A549 (cell line): ENCODE results near the gene UBQLN1. TPM values are rescaled to one million over a fixed set of nuclear protein-coding genes. Genes with fewer than 3 reads are reported as not detected.

Source experiments
- ATAC-seq, 2 experiments: fragments of 200-7000 bp in 1 of 2; fragments of >200 bp in 1 of 2; cut with Nextera tagmentation in 1 of 2; cut with Tn5 transposase in 1 of 2; 3 replicates each; pipeline versions ENCODE4 v1.8.0 to v1.9.1; 2018 to 2020; ENCODE audit warnings: mild to moderate bottlenecking in 1 of 2, moderate library complexity in 1 of 2
- CTCF ChIA-PET: fragments of 300-600 bp; sonication (Branson Sonifier 250); formaldehyde crosslinking; extraction: SDS; loops from one replicate; lab custom pipeline; 2021; ENCODE audit warnings: antibody characterized with exemption, inconsistent platforms; lab: Yijun Ruan, JAX
- POLR2A ChIA-PET: fragments of 350-600 bp; formaldehyde crosslinking; extraction: SDS; loops from one replicate; lab custom pipeline; 2021; ENCODE audit warnings: antibody characterized with exemption, inconsistent platforms; lab: Yijun Ruan, JAX
- DNase-seq, 2 experiments: peaks; one replicate each; pipeline versions ENCODE4 v3.0.0 to v3.0.0-alpha.2; 2011 to 2016; ENCODE audit warnings: low read depth in 1 of 2, low spot score in 1 of 2
- FAIRE-seq: peaks from 2 replicates; lab custom pipeline; 2011; peaks lifted over from hg19 to GRCh38; lab: Jason Lieb, UNC
- H3K27ac ChIP-seq, 2 experiments: fragments of >200 bp; sonication (Bioruptor Twin); formaldehyde crosslinking; 3 replicates each; pipeline ENCODE4 v1.5.1; 2016 to 2017
- H3K4me1 ChIP-seq: fragments of >200 bp; sonication (Bioruptor Twin); formaldehyde crosslinking; 3 replicates; pipeline ENCODE4 v1.6.1; 2016
- H3K4me2 ChIP-seq: fragments of >200 bp; sonication (Bioruptor Twin); formaldehyde crosslinking; 3 replicates; pipeline ENCODE4 v1.6.1; 2016
- H3K4me3 ChIP-seq: fragments of >200 bp; sonication (Bioruptor Twin); formaldehyde crosslinking; 3 replicates; pipeline ENCODE4 v1.5.1; 2016
- H3K9me3 ChIP-seq: fragments of >200 bp; sonication (Bioruptor Twin); formaldehyde crosslinking; 3 replicates; pipeline ENCODE4 v1.6.1; 2016
- ATOH8 ChIP-seq: fragments of 250-450 bp; sonication (Bioruptor Pico); IDR thresholded peaks from 2 replicates; pipeline ENCODE4 v1.5.0; 2020; ENCODE audit warnings: low read depth, mild to moderate bottlenecking, moderate library complexity
- CBX8 ChIP-seq: fragments of 200-600 bp; sonication (generic); IDR thresholded peaks from 2 replicates; pipeline ENCODE4 v1.6.1; 2016
- CEBPB ChIP-seq, 2 experiments: fragments of >200 bp in 1 of 2; sonication (Bioruptor Twin) in 1 of 2; formaldehyde crosslinking in 1 of 2; IDR thresholded peaks; 2 replicates each; pipeline ENCODE4 v1.6.1; 2012 to 2016
- CHD4 ChIP-seq: fragments of 200-600 bp; sonication (generic); IDR thresholded peaks from 2 replicates; pipeline ENCODE4 v1.6.1; 2016; ENCODE audit warnings: antibody characterized with exemption, mild to moderate bottlenecking, borderline replicate concordance
- ELK1 ChIP-seq: fragments of 150-350 bp; IDR thresholded peaks from 2 replicates; pipeline ENCODE4 v1.6.1; 2014; ENCODE audit warnings: low read depth, mild to moderate bottlenecking, low read length
- EP300 ChIP-seq, 2 experiments: fragments of >200 bp; sonication (Bioruptor Twin); formaldehyde crosslinking; IDR thresholded peaks; 2 replicates in 1 of 2; 3 replicates in 1 of 2; pipeline ENCODE4 v1.6.1; 2016 to 2017
- ESRRA ChIP-seq: fragments of 150-350 bp; IDR thresholded peaks from 2 replicates; pipeline ENCODE4 v1.6.1; 2014; ENCODE audit warnings: mild to moderate bottlenecking, low read length, borderline replicate concordance
- FOXS1 ChIP-seq: fragments of 250-450 bp; sonication (Bioruptor Pico); IDR thresholded peaks from 2 replicates; pipeline ENCODE4 v1.5.0; 2020; ENCODE audit warnings: mild to moderate bottlenecking, moderate library complexity
- HDAC2 ChIP-seq: fragments of 200-600 bp; sonication (generic); IDR thresholded peaks from 2 replicates; pipeline ENCODE4 v1.6.1; 2016
- HES2 ChIP-seq: fragments of >200 bp; sonication (Bioruptor Twin); formaldehyde crosslinking; IDR thresholded peaks from 2 replicates; pipeline ENCODE4 v1.6.1; 2016
- HMGXB4 ChIP-seq: fragments of 250-450 bp; sonication (Bioruptor Pico); IDR thresholded peaks from 2 replicates; pipeline ENCODE4 v1.5.0; 2021; ENCODE audit warnings: mild to moderate bottlenecking, moderate library complexity, borderline replicate concordance
- HOXB5 ChIP-seq: fragments of 250-450 bp; sonication (Bioruptor Pico); IDR thresholded peaks from 2 replicates; pipeline ENCODE4 v1.5.0; 2020; ENCODE audit warnings: mild to moderate bottlenecking, moderate library complexity
- KDM1A ChIP-seq: fragments of 200-600 bp; sonication (generic); IDR thresholded peaks from 2 replicates; pipeline ENCODE4 v1.6.1; 2016; ENCODE audit warnings: low read depth, mild to moderate bottlenecking
- MAX ChIP-seq: IDR thresholded peaks from 2 replicates; pipeline ENCODE4 v1.6.1; 2012
- MAZ ChIP-seq: fragments of 150-350 bp; IDR thresholded peaks from 2 replicates; pipeline ENCODE4 v1.6.1; 2014; ENCODE audit warnings: antibody characterized with exemption, low read depth, low read length, borderline replicate concordance
- MYC ChIP-seq: IDR thresholded peaks from 2 replicates; pipeline ENCODE4 v1.6.1; 2012; ENCODE audit warnings: mild to moderate bottlenecking, inconsistent platforms, low read length, improper control_type of control experiment, borderline replicate concordance
- NPAS2 ChIP-seq: fragments of 250-450 bp; sonication (Bioruptor Pico); IDR thresholded peaks from 2 replicates; pipeline ENCODE4 v1.8.0; 2022; ENCODE audit warnings: mild to moderate bottlenecking, moderate library complexity, borderline replicate concordance
- PHF8 ChIP-seq: fragments of 200-600 bp; sonication (generic); IDR thresholded peaks from 2 replicates; pipeline ENCODE4 v1.6.1; 2016; ENCODE audit warnings: low read depth, mild to moderate bottlenecking, antibody characterized with exemption, moderate library complexity, borderline replicate concordance
- POLR2AphosphoS2 ChIP-seq: conservative IDR thresholded peaks from 2 replicates; pipeline ENCODE4 v1.6.1; 2012; ENCODE audit warnings: low read length, improper control_type of control experiment, inconsistent platforms
- RARB ChIP-seq: fragments of 250-450 bp; sonication (Bioruptor Pico); IDR thresholded peaks from 2 replicates; pipeline ENCODE4 v1.8.0; 2021; ENCODE audit warnings: mild to moderate bottlenecking, moderate library complexity
- RNF2 ChIP-seq: fragments of 200-600 bp; sonication (generic); IDR thresholded peaks from 2 replicates; pipeline ENCODE4 v1.6.1; 2016; ENCODE audit warnings: low read depth, mild to moderate bottlenecking, antibody characterized with exemption, moderate library complexity, borderline replicate concordance
- SMC3 ChIP-seq: fragments of >200 bp; sonication (Bioruptor Twin); formaldehyde crosslinking; IDR thresholded peaks from 3 replicates; pipeline ENCODE4 v1.6.1; 2018; ENCODE audit warnings: inconsistent platforms
- TFCP2L1 ChIP-seq: fragments of 250-450 bp; sonication (Bioruptor Pico); IDR thresholded peaks from 2 replicates; pipeline ENCODE4 v1.5.0; 2021; ENCODE audit warnings: mild to moderate bottlenecking
- TP53 ChIP-seq: fragments of 250-450 bp; sonication (Bioruptor Pico); IDR thresholded peaks from 2 replicates; pipeline ENCODE4 v1.5.0; 2021; ENCODE audit warnings: mild to moderate bottlenecking, moderate library complexity
- ZSCAN20 ChIP-seq: fragments of 250-450 bp; sonication (Bioruptor Pico); IDR thresholded peaks from 2 replicates; pipeline ENCODE4 v1.8.0; 2022; ENCODE audit warnings: mild to moderate bottlenecking, moderate library complexity
- WGBS: methylation state at CpG from one replicate; pipeline ENCODE4 v1.1.6; 2017; ENCODE audit errors: missing lambda C conversion rate; 5-methylcytosine and 5-hydroxymethylcytosine counted together
- polyA plus RNA-seq, 4 experiments: library from polyadenylated mRNA; depleted of rRNA in 3 of 4; stranded (reverse); fragments of >200 nt; fragmentation: RNase III in 1 of 4; extraction: RNeasy Plus Mini Kit Qiagen cat#74134 plus additional on column Dnase treatment in 1 of 4; gene quantifications; 2 replicates in 3 of 4; 3 replicates in 1 of 4; pipeline ENCODE4 v1.2.3, GENCODE V29; 2011 to 2017

The UBQLN1 gene
- polyA plus RNA-seq, 2 of the 4 experiments (the other 2 are of a cell fraction), result 93.5 to 187 TPM

GRCh38 chr9:83633255-83633654 is 74.5 kb downstream of the UBQLN1 start:
- POLR2A ChIA-PET, result no interaction called here

GRCh38 chr9:83630938-83631457 is 76.8 kb downstream of the UBQLN1 start:
- H3K9me3 ChIP-seq, result no peaks in the 10 kb centered on the region
- ATAC-seq, result no peak
- H3K4me3 ChIP-seq, result no peak overlapping the region
- no peak for TF ChIP-seq KDM1A
- TF ChIP-seq NPAS2, result no peak
- TF ChIP-seq HOXB5 (CRISPR knock-in tag), result no peak
- no peak for TF ChIP-seq HES2
- TF ChIP-seq EP300 (IDR thresholded peaks at IDR 0.05), result no peak
- no peak for TF ChIP-seq PHF8
- no peak for TF ChIP-seq SMC3
- no peak for TF ChIP-seq FOXS1 (CRISPR knock-in tag)
- no peak for TF ChIP-seq ESRRA
- ChIA-PET POLR2A (no interaction called here), CTCF (interaction anchor here (1.0 to 3.6 kb wide), 4 partner anchors 9 to 18 kb away, joined by 3 to 18 read pairs (median 8); no protein-coding TSS in a partner anchor)
- no peaks in the 10 kb centered on the region for H3K4me1 ChIP-seq
- 86% methylated on average over 11 of the region's 11 CpGs for WGBS
- no peak for DNase-seq
- FAIRE-seq, result no peak
- H3K27ac ChIP-seq, result no peak overlapping the region
- H3K4me2 ChIP-seq, result no peak overlapping the region

More at GRCh38 chr9:83633255-83633654, 74.5 kb downstream of the UBQLN1 start:
- Histone ChIP-seq H3K9me3 (no peaks in the 10 kb centered on the region), H3K27ac (no peak overlapping the region), H3K4me1 (no peaks in the 10 kb centered on the region), H3K4me3 (no peak overlapping the region), H3K4me2 (no peak overlapping the region)
- FAIRE-seq (no peak), DNase-seq (no peak), ATAC-seq (no peak)
- 100% methylated on average over 1 of the region's 1 CpG for WGBS
- no peak for TF ChIP-seq TFCP2L1 (CRISPR knock-in tag)
- no peak for TF ChIP-seq ATOH8 (CRISPR knock-in tag)
- CTCF ChIA-PET, result interaction anchor here (1.5 to 1.6 kb wide), 2 partner anchors 15 to 17 kb away, joined by 4 read pairs; no protein-coding TSS in a partner anchor

GRCh38 chr9:83629433-83630104 is 78.2 kb downstream of the UBQLN1 start:
- WGBS, result 91% methylated on average over 7 of the region's 7 CpGs
- POLR2A ChIA-PET, result no interaction called here
- CTCF ChIA-PET, result interaction anchor here (0.9 to 3.6 kb wide), 4 partner anchors 9 to 291 kb away, joined by 4 to 18 read pairs (median 8); partner anchors contain the start of gene KIF27

More at GRCh38 chr9:83629433-83630104, 78.2 kb downstream of the UBQLN1 start:
- FAIRE-seq (no peak), DNase-seq (no peak), ATAC-seq (no peak)
- Histone ChIP-seq H3K4me2 (no peak overlapping the region), H3K4me1 (no peaks in the 10 kb centered on the region), H3K4me3 (no peak overlapping the region), H3K27ac (no peak overlapping the region), H3K9me3 (no peaks in the 10 kb centered on the region)
- TF ChIP-seq PHF8 (no peak), CBX8 (no peak), TP53 (no peak), TFCP2L1 (CRISPR knock-in tag) (no peak), ESRRA (no peak), MAZ (no peak), RARB (CRISPR knock-in tag) (no peak), POLR2AphosphoS2 (no peak), MAX (no peak), ELK1 (no peak), HMGXB4 (CRISPR knock-in tag) (no peak), CHD4 (no peak), NPAS2 (no peak), CEBPB (IDR thresholded peaks at IDR 0.05) (no peak), HDAC2 (no peak), ZSCAN20 (CRISPR knock-in tag) (no peak), RNF2 (no peak), MYC (no peak), SMC3 (no peak)
